HG03520 (cell line): ENCODE data around the gene NHERF1.

Experiments
- ATAC-seq: cut with Tn5 transposase; IDR thresholded peaks from one replicate; pipeline ENCODE4 v1.9.1; 2021; ENCODE audit warnings: mild to moderate bottlenecking, moderate library complexity; ENCODE audit not compliant: unreplicated experiment

The NHERF1 gene

DNA sequence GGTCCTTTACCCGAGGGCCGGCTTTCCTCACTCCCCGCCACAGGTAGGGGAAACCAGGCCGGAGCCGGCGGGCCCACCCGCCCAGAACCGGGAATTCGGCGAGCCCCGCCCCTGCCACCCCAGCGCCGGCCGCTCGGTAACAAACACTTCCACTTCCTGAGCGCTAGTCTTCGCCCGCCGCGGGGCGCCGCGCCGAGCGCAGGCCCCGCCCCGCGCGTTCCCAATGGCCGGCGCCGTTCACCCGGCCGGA lies 224 bp upstream of the NHERF1 start:
- no peak for ATAC-seq

GRCh38 chr17:74749279-74750038 lies 1.0 kb downstream of the NHERF1 start:
- ATAC-seq: peak; percentile 3

DNA sequence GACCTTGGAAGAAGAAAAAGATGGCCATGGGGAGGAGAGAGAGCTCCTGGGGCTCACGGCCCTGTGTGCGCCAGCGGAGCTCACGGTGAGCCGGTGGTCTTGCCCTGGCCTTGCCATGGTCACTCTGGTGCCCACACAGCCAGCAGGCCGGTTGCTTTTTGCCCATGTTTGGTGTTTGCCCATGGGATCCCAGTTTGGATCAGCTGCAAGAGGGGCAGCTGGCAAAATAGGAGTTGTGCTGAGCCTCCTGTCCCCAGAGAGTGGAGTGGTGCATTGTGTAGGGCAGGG lies 1.6 kb downstream of the NHERF1 start:
- no peak for ATAC-seq

GRCh38 chr17:74750327-74751069 lies 2.1 kb downstream of the NHERF1 start:
- no peak for ATAC-seq

DNA sequence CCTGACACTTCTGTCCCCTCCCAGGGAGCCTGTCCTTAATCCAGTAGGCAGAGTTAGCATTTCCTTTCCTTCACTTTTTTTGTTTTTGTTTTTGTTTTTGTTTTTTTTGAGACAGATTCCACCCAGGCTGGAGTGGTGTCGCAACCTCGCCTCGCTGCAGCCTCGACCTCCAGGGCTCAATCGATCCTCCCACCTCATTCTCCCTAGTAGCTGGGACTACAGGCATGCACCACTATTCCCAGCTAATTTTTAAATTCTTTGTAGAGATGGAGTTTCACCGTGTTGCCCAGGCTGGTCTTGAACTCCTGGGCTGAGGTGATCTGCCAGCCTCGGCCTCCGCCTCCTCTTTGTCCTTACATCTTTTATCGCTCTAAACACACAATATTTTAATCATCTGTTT lies 4.0 kb downstream of the NHERF1 start:
- ATAC-seq: no peak

DNA sequence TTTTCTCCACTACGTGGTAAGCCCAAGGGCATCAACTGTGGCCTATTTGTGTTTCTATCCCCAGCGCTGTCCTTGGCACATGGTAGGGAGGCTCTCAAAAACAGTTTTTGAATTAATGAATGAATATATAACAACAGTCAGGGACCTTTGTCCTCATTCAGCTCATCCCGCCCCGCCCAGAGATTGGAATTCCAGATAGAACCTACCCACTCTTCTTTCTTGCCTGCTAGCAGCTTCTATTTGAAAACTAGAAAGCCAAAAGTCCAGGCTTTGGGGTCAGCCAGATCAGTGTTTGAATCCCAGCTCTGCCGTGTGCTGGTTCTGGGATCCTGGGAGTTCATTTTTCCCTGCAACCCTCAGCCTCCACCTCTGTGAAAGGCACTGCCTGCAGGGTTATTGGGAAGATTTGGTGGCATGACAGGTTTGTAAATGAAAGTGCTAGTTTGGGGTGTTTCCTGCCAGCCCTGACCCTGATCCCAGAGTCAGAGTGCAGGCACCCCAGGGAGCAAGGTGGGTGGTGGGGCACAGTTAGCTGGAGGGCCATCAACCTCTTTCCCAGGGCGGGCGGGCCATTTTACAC lies 4.5 kb downstream of the NHERF1 start:
- no peak for ATAC-seq

GRCh38 chr17:74754832-74755231 lies 6.4 kb downstream of the NHERF1 start:
- ATAC-seq: no peak

DNA sequence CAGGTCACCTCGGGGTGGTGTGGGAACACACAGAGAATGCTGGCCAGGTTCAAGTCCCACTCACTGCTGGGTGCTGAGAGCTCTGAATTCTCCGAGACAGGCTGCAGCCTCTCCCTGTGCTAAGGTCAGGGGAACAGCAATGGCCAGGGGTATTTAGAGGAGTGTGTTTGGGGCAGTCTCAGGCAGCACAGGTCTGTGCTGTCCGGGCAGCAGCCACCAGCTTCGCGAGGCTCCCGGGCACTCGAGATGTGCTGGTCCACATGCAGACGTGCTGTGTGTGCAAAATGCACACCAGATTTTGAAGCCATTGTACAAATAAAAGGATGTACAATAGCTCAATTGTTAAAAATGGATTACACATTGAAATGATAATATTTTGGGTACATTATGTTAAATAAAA lies 7.1 kb downstream of the NHERF1 start:
- no peak for ATAC-seq

DNA sequence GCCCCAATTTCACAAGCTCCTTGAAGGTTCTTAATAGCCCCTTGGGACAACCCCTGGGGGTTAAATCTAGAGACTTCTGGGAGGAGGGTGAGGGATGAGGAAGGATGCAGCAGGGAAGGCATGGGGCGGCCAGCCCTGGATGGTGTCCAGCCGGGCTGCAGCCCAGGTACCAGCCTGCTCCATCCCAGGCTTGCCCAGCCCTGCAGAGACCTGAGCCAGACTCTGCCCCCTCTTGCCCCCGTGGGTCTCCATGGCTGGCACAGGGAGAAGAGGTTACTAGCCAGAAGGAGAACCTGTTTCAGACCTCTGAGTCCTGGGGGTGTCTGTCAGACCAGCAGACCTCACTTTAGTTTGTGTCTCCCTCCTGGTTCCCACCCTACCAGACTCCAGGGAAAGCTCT lies 8.5 kb downstream of the NHERF1 start:
- ATAC-seq: no peak

- ATAC-seq: no peak
Measured at GRCh38 chr17:74757502-74757901, 9.1 kb downstream of the NHERF1 start.

GRCh38 chr17:74757931-74758847 lies 9.8 kb downstream of the NHERF1 start:
- ATAC-seq: no peak

DNA sequence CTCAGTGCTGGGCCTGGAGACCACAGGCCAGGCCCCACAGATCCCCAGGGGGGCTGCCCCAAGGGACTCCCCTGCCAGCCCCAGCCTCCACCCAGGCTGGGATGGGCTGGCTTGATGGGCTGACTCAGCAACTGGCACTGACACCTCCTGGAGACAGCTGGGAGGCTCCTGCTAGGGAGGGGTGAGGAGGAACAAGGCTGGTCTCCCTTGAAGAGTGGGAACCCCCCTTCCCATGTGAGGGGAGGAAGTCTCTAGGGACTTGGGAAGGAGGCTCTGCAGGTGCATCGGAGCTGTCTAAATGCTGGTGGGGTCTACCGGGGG lies 10.4 kb downstream of the NHERF1 start:
- no peak for ATAC-seq

DNA sequence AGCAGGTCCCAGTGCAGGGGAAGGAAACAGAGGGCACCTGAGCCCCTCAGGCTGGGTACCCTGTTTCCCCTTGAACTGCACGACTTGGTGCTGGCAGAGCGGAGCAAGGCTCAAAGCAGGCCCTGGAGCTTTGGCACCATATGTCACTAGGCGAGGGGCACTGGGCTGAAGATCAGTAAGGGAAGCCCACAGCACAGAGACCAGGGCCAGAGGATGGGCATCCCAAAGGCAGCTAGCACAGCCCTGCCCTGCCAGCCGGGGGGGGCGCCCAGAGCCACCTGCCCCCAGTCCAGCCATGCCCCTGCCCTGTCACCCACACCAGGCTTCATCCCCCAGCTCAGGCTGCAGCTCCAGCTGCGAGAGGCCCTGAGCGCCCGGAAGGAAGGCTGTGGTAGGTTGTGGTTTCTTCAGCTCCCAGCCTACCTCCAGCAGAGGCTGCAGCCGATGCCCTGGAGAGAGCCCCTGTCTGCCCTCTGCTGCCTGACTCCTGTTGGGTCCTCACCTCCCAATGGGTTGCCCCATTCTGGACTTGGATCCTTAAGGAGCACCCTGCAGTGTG lies 10.9 kb downstream of the NHERF1 start:
- peak; percentile 41 for ATAC-seq

GRCh38 chr17:74759941-74760340 lies 11.5 kb downstream of the NHERF1 start:
- no peak for ATAC-seq

DNA sequence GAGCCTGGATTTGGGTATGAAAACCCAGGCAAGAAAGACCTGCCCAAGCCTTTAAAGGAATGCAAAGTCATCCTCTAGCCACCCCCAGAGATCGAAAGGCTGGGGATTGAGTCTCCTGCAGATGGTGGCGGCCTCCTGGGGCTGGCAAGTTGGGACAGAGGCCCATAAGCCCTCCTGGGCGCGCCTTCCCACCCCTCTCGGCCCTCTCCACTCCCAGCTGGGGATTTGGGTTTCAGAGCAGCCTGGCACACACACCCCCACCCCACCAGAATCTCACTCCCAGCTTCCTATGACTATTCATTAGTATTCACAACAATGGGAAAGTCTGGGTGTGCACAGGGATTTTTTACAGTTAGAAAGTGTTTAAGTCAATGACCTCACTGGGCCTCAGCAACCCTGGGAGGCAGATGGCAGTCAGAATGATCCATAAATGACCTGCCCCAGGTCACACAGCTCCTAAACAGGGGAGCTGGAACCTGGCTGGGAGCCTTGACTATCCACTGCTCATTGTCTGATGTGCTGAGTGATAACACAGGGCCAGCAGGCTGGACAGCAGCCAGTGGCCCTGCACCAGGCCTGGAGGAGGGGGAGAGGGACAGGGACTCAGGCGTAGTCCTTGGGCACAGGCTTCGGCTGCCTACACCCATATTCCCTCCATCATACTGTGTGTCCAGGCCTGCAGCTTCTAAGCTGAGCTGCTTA lies 12.1 kb downstream of the NHERF1 start:
- ATAC-seq: no peak

GRCh38 chr17:74761419-74761818 lies 13.0 kb downstream of the NHERF1 start:
- ATAC-seq: no peak

GRCh38 chr17:74761931-74762330 lies 13.5 kb downstream of the NHERF1 start:
- ATAC-seq: no peak

GRCh38 chr17:74763565-74764387 lies 15.3 kb downstream of the NHERF1 start:
- no peak for ATAC-seq

DNA sequence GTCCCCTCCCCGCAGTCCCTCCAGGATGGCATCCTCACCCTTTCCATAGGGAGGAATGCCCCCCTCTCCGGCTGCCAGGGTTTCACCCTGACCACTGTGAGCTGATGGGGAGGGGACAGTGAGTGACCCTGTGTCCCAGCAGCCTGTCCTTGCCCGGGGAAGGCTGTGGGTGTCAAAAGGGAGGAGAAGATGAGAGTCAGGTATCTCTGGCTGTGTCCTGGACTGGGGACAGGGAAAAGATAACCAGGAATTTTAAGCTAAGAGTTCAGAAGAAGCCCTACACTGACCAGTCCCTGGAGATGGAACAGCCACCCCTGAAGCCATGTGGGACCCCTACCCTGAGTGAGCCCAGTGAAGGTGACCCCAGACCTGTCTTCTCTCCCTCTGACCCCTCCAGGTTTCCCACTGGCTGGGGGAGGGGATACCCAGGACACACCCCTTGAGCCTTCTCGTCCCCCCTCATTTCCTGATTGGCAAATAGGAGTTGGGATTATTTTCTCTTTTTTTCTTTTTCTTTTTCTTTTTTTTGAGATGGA lies 16.4 kb downstream of the NHERF1 start:
- no peak for ATAC-seq

- ATAC-seq: no peak
Measured at GRCh38 chr17:74766413-74766812, 18.0 kb downstream of the NHERF1 start.
